ENCODE results near the gene FAM124A.

The FAM124A gene

GRCh38 chr13:51221108-51221507 is 1.1 kb upstream of the FAM124A start:
- DNase-seq (ENCODE audit: low read depth), result no peak

DNA sequence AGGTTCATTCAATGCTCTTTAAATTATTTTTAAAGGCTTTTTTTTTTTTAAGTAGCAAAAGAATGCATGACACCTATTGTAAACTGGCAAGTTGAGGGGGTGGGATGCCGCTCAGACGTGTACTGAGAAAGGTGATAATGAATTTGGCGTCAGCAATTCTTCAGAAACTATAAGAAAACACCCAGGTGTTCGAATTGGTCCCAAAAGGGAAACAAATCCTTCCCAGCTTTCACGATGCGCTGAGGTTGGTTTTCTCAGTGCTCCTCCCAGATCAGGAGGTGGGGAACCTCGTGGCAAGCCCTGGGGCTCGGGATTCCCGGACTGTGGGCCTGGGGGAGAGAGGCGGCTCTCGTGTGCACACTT is 543 bp upstream of the FAM124A start:
- no peak for DNase-seq (ENCODE audit: low read depth)

- no peak for DNase-seq (ENCODE audit: low read depth)
Observed at GRCh38 chr13:51222686-51223559, 725 bp downstream of the FAM124A start.

DNA sequence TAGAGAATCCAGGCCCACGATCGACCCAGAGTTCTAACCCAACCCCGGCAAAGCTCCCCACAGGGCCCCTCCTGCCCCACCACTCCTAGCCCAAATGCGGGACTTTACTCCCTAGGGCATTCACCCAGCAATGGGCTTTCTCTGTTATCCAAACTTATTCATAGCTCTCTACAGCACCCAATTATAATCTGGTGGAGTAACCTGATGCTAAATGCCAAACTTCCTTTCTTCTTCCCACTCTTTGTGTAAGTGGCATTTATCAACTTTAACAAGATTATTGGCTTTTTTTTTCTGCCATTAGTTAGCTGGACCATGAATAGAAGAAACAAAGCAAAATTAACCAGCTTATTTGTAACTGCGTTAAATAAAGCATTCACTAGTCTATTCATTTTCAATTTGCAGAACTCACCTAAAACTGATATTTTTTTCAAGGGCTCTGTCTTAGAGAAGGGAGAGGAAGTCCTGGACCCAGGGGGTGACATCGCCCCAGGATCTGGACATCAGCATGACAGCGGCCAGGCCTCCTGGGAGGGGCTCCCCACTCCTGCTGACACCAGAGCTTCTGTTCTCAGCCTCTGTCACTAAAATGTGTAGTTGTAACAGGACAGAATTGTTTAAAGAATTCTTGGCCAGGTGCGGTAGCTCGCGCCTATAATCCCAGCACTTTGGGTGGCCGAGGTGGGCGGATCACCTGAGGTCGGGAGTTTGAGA is 1.5 kb downstream of the FAM124A start:
- DNase-seq (ENCODE audit: low read depth), result no peak

- no peak for DNase-seq (ENCODE audit: low read depth)
Observed at GRCh38 chr13:51225029-51225428, 2.8 kb downstream of the FAM124A start.

GRCh38 chr13:51227404-51227803 is 5.2 kb downstream of the FAM124A start:
- no peak for DNase-seq (ENCODE audit: low read depth)

- DNase-seq (ENCODE audit: low read depth), result no peak
Observed at GRCh38 chr13:51229101-51229719, 7.0 kb downstream of the FAM124A start.

- no peak for DNase-seq (ENCODE audit: low read depth)
Observed at GRCh38 chr13:51229731-51230130, 7.5 kb downstream of the FAM124A start.

GRCh38 chr13:51230477-51231105 is 8.4 kb downstream of the FAM124A start:
- no peak for DNase-seq (ENCODE audit: low read depth)

DNA sequence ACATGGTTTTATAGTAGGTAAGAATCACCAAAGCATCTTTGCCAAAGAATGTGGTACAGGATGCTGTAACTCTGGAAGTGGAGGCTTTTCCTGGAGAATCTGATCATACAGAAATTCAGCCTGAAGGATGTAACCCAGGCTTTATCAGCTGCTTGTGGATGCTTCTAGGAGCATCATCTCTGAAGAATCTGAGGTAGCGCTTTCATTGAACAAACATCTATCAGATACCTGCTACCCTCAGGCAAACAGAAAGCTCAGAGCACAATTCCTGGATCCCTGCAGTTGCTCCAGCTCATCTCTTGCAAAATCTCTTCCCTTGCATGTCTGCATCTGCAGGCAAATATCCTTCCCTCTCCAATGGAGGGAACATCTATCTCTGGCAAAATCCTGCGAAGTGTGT is 9.3 kb downstream of the FAM124A start:
- DNase-seq (ENCODE audit: low read depth), result no peak

DNA sequence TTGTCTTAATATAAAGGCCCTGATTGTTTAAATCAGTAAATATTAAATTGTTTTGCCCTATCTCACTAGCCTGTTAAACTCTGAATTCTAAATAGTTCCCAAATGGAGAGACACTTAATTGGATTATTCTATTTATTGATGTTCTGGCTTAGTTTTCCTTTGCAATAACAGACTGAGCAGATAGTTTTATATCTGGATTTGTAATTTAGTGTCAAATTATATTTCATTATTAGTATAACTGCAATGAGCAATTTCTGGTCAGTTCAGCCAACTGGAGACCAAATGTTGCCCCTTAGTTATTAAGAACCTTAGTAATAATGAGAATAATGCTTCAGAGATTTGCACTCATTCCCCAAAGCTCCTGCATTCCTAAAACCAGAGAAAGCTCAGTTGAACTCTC is 10.1 kb downstream of the FAM124A start:
- DNase-seq (ENCODE audit: low read depth), result no peak

GRCh38 chr13:51233117-51233826 is 11.1 kb downstream of the FAM124A start:
- DNase-seq (ENCODE audit: low read depth), result no peak

- no peak for DNase-seq (ENCODE audit: low read depth)
Observed at GRCh38 chr13:51234676-51235075, 12.5 kb downstream of the FAM124A start.

DNA sequence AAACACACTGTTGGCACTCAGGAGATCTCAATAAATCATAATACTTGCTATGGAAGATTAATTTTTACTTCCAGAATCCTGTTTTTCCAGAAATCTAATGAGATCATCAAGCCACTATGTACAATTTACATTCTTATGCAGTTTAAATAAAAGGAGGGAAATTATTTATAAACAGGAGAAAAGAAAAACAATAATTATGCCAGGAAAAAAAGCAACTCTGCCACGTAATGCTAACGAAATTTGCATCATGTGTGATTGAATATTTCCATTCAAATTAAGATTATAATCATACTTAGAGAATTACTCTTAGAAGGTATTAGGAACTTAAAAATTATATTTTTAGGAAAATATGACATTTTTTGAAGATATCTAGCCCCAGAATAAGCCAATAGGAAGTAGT is 13.0 kb downstream of the FAM124A start:
- no peak for DNase-seq (ENCODE audit: low read depth)

- DNase-seq (ENCODE audit: low read depth), result no peak
Observed at GRCh38 chr13:51235756-51236490, 13.7 kb downstream of the FAM124A start.

DNA sequence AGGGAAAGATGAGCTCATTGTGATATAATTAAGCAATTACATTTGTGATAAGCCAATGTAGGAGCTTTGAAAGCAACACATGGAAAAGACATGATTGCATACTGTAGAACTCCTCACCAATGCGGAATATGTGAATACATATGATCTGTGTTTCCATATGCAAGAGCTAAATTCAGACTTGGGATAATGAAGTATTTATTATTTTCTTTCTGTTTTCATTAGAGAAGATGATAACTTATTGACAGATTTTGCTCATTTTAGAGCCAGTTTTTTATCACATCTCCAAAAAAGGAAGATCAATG is 14.2 kb downstream of the FAM124A start:
- no peak for DNase-seq (ENCODE audit: low read depth)

DNA sequence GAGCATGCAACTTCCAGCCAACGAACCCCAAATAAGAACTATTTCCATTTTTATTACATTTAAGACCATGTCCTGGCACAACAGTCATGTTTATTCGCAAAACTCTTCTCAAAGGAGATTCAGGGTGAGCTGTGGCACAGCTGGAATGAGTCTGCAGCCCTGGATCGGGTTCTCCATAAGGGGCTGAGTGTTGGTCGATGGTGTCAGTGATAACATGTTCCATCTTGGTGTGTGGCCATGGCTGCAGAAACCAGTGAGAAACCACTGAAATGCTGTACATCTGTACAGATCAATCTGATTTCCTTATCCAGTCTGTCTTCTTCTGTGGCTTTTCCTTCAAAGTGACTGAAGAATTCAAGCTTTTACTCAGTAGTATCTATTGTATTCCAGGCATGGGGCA is 15.2 kb downstream of the FAM124A start:
- no peak for DNase-seq (ENCODE audit: low read depth)

- DNase-seq (ENCODE audit: low read depth), result no peak
Observed at GRCh38 chr13:51237887-51238286, 15.7 kb downstream of the FAM124A start.

GRCh38 chr13:51240178-51240577 is 18.0 kb downstream of the FAM124A start:
- no peak for DNase-seq (ENCODE audit: low read depth)

DNA sequence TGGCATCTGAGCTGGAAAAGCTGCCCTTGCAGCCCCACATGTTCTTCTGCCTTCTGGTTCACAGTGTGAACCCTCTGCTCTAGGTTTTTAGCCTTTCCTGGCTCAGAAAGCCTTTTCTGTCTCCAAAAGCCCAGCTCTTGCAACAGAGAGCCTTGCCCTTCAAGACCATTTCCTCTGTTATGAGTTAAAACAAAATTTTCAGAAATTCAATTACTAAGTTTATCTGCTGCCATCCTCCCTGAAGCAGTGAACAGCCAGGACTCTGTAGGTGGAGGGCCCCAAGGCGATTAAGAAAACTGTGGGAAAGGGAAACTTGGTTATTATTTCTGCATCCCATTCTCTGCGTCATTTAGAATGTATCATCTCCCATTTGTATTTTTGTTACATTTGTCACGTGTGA is 18.8 kb downstream of the FAM124A start:
- no peak for DNase-seq (ENCODE audit: low read depth)

- DNase-seq (ENCODE audit: low read depth), result no peak
Observed at GRCh38 chr13:51241720-51242119, 19.5 kb downstream of the FAM124A start.

- DNase-seq (ENCODE audit: low read depth), result no peak
Observed at GRCh38 chr13:51243227-51243626, 21.0 kb downstream of the FAM124A start.
